Measurements from ENCODE around the gene VSX1.

The VSX1 gene

DNA sequence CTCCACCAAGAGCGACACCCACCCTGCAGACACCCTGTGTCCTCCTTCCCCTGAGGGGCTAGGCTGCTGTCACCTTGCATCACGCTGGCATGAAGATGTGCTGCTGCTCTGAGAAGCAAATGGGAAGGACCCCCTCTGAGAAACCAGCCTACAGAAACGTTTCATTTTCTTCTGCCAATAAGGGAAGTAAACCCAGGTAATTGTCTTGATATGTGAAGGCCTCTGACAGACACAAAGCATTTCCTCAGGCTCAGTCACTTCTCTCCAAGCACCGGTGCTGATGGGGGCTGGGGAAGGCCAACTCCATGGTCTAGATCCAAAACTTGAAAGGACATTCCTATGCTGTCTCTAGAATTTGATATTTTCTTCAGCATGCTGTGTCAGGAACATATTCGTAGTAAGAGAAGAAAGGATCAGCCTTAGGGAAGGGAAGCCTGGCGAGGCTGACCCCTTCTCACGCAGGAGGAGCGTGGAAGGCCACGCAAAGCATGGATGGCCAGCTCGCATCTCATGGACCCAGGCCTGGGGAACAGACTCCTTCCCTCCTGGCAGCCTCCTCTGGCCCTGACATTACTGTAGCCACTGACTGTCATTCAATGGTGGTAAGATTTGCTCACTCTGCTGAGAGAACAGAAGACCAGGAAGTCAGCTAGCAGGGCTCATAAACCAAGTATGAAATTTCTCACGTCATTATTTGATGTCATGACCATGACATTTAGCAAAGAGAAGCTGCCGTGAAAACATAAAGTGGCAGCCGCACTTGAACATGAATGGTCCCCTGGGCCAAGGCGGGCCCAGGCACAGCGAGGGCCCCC, 44.4 kb downstream of the VSX1 start:
- no peak for DNase-seq

GRCh38 chr20:25036331-25036936, 45.5 kb downstream of the VSX1 start:
- DNase-seq = no peak

DNA sequence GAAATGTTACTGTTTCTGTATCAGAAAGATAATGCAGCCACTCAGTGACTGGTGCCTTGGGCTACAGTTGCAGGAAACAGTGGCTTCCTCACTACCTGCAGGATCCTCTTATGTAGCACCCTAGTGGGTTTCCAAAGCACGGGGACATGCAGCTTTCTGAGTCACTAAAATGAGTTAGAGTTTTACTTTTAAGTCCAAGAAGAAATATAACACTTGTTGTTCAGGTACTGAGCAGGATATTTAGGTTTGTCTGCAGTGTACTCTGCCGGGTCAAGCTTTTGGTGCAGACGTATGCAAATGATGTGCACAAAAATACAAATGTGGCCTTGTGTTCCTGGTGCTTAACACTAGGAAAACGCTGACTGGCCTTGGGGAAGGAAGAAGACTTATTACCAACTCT, 46.0 kb downstream of the VSX1 start:
- peak; percentile 26 for DNase-seq

DNA sequence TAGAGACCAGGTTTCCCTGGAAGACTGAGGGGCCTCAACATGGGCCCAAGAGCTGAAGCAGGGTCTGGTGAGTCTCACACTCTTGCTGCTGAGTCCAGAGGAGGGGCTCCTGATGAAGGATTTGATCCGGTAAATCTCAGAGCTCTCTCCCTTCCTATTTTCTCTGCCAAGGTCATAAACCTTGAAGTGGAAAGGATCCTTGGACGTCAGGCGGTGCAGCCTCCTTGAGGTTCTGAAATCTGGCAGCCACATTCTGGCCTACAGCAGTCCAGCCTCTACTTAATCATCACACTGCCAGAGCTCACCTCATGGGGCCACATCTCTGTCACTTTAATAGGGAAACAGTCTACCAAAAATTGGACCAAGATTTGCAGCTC, 48.0 kb downstream of the VSX1 start:
- no peak for DNase-seq

GRCh38 chr20:25033265-25033923, 48.5 kb downstream of the VSX1 start:
- DNase-seq = no peak

GRCh38 chr20:25032478-25033264, 49.3 kb downstream of the VSX1 start:
- no peak for DNase-seq

DNA sequence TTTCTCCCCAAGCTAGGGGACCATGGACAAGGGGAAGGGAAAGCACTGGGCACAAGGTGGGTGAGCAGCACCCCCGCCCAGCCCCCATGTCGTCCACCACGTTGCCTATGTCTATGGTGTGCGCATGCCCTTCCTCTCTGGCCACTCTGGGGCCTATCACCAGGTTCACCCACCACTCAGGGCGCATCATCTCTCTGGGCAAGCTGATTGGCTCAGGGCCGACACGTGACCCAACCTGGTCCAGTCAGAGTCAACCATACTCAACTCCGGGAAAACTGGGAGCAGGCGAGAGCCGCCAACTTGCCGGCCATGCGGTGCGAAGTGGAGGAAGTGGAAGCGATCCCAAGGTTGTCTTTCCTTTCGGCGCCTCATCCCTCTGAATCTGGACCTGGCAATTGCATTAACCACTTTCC, 49.9 kb downstream of the VSX1 start:
- DNase-seq = no peak

GRCh38 chr20:25031241-25031640, 50.7 kb downstream of the VSX1 start:
- no peak for DNase-seq

- DNase-seq = no peak
Measured at GRCh38 chr20:25030649-25031207, 51.2 kb downstream of the VSX1 start.

GRCh38 chr20:25030007-25030648, 51.8 kb downstream of the VSX1 start:
- DNase-seq = no peak

GRCh38 chr20:25025986-25026605, 55.8 kb downstream of the VSX1 start:
- DNase-seq = no peak

Measured in activated gamma-delta T cell treated with Interleukin-2 at 50 U/mL for 16 hours (primary cell).